HEK293 (cell line): ENCODE measurements around the gene ZNF561.

ENCODE experiments used
- CTCF ChIA-PET: fragments of 350-600 bp; formaldehyde crosslinking; extraction: SDS; loops from one replicate; lab custom pipeline; 2021; ENCODE audit warnings: antibody characterized with exemption; lab: Yijun Ruan, JAX
- POLR2A ChIA-PET: fragments of 300-600 bp; formaldehyde crosslinking; extraction: SDS; loops from one replicate; lab custom pipeline; 2020; ENCODE audit warnings: antibody characterized with exemption, inconsistent platforms; lab: Yijun Ruan, JAX
- H3K27ac ChIP-seq: fragments of 200-500 bp; sonication (Bioruptor generic); 2 replicates; pipeline ENCODE4 v1.5.1; 2014; ENCODE audit warnings: low read depth, low read length, control low read depth, inconsistent platforms; ENCODE audit errors: extremely low read depth
- H3K36me3 ChIP-seq, 2 experiments: fragments of 200-500 bp in 1 of 2; sonication (Bioruptor generic) in 1 of 2; 1 replicate in 1 of 2; 2 replicates in 1 of 2; pipeline ENCODE4 v1.5.1; 2014 to 2017; ENCODE audit warnings: inconsistent platforms in 2 of 2, low read length in 2 of 2; ENCODE audit not compliant: control insufficient read depth in 2 of 2, insufficient read depth in 1 of 2
- H3K4me1 ChIP-seq: fragments of 200-500 bp; sonication (Bioruptor generic); 2 replicates; pipeline ENCODE4 v1.5.1; 2014; ENCODE audit warnings: mild to moderate bottlenecking, low read length, inconsistent platforms; ENCODE audit not compliant: control insufficient read depth, insufficient read depth
- H3K4me3 ChIP-seq: 2 replicates; pipeline ENCODE4 v1.5.1; 2011; ENCODE audit warnings: low read depth, mild to moderate bottlenecking, control low read depth, low read length, moderate library complexity
- H3K9me3 ChIP-seq: fragments of 200-500 bp; sonication (Bioruptor generic); 2 replicates; pipeline ENCODE4 v1.5.1; 2014; ENCODE audit warnings: low read depth, low read length, inconsistent platforms; ENCODE audit not compliant: control insufficient read depth, insufficient read depth
- GLIS1 ChIP-seq: fragments of 450-650 bp; formaldehyde crosslinking; IDR thresholded peaks from 2 replicates; pipeline ENCODE4 v1.5.1; 2016; ENCODE audit warnings: missing biosample characterization, missing genetic modification characterization
- SETDB1 ChIP-seq: IDR thresholded peaks from one replicate; pipeline ENCODE4 v1.6.1; 2017; ENCODE audit warnings: mild to moderate bottlenecking, low read length, moderate library complexity, mixed read lengths; ENCODE audit not compliant: insufficient read length
- ZBTB20 ChIP-seq: fragments of 450-650 bp; formaldehyde crosslinking; IDR thresholded peaks from 2 replicates; pipeline ENCODE4 v1.5.1; 2016; ENCODE audit warnings: missing biosample characterization, missing genetic modification characterization
- ZNF335 ChIP-seq: fragments of 450-650 bp; formaldehyde crosslinking; conservative IDR thresholded peaks from 2 replicates; pipeline ENCODE4 v1.5.1; 2016; ENCODE audit warnings: missing biosample characterization, missing genetic modification characterization
- ZNF501 ChIP-seq: fragments of 450-650 bp; formaldehyde crosslinking; IDR thresholded peaks from 2 replicates; pipeline ENCODE4 v1.5.1; 2016; ENCODE audit warnings: missing biosample characterization, missing genetic modification characterization
- ZNF585B ChIP-seq: fragments of 450-650 bp; formaldehyde crosslinking; IDR thresholded peaks from 2 replicates; pipeline ENCODE4 v1.5.1; 2016; ENCODE audit warnings: missing biosample characterization, missing genetic modification characterization
- ZNF600 ChIP-seq: fragments of 450-650 bp; formaldehyde crosslinking; IDR thresholded peaks from 2 replicates; pipeline ENCODE4 v1.5.1; 2016; ENCODE audit warnings: missing biosample characterization, missing genetic modification characterization
- TF ChIP-seq, protein P1 (sequence below): fragments of 450-650 bp; formaldehyde crosslinking; IDR thresholded peaks from 2 replicates; pipeline ENCODE4 v1.5.1; 2016; ENCODE audit warnings: missing biosample characterization, missing genetic modification characterization, low read depth
- TF ChIP-seq, protein P2 (sequence below): fragments of 450-650 bp; formaldehyde crosslinking; IDR thresholded peaks from 2 replicates; pipeline ENCODE4 v1.5.1; 2016; ENCODE audit warnings: missing biosample characterization, missing genetic modification characterization, borderline replicate concordance
- TF ChIP-seq, protein P3 (sequence below): fragments of 450-650 bp; formaldehyde crosslinking; IDR thresholded peaks from 2 replicates; pipeline ENCODE4 v1.5.1; 2016; ENCODE audit warnings: missing biosample characterization, missing genetic modification characterization
- TF ChIP-seq, protein P4 (sequence below): fragments of 450-650 bp; formaldehyde crosslinking; IDR thresholded peaks from 2 replicates; pipeline ENCODE4 v1.5.1; 2016; ENCODE audit warnings: missing biosample characterization, missing genetic modification characterization
- TF ChIP-seq, protein P5 (sequence below): fragments of 450-650 bp; formaldehyde crosslinking; IDR thresholded peaks from 2 replicates; pipeline ENCODE4 v1.5.1; 2017; ENCODE audit warnings: missing biosample characterization, missing genetic modification characterization

ZNF561 gene

DNA sequence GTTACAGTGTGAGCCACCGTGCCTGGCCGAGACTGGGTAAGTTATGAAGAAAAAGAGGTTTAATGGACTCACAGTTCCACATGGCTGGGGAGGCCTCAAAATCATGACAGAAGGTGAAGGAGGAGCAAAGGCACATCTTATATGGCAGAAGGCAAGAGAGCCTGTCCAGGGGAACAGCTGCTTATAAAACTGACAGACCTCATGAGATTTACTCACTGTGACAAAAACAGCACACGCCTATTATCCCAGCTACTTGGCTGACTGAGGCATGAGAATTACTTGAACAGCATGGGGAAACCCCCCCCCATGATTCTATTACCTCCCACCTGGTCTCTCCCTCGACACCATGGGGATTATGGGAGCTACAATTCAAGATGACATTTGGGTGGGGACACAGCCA lies 23.4 kb upstream of the ZNF561 start (continued):
- TF ChIP-seq, protein P1, sequence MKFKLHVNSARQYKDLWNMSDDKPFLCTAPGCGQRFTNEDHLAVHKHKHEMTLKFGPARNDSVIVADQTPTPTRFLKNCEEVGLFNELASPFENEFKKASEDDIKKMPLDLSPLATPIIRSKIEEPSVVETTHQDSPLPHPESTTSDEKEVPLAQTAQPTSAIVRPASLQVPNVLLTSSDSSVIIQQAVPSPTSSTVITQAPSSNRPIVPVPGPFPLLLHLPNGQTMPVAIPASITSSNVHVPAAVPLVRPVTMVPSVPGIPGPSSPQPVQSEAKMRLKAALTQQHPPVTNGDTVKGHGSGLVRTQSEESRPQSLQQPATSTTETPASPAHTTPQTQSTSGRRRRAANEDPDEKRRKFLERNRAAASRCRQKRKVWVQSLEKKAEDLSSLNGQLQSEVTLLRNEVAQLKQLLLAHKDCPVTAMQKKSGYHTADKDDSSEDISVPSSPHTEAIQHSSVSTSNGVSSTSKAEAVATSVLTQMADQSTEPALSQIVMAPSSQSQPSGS (tag by site-specific recombination), result no peak
- TF ChIP-seq GLIS1 (tag by site-specific recombination), result no peak
- TF ChIP-seq ZNF585B (tag by site-specific recombination), result no peak
- TF ChIP-seq, protein P2, sequence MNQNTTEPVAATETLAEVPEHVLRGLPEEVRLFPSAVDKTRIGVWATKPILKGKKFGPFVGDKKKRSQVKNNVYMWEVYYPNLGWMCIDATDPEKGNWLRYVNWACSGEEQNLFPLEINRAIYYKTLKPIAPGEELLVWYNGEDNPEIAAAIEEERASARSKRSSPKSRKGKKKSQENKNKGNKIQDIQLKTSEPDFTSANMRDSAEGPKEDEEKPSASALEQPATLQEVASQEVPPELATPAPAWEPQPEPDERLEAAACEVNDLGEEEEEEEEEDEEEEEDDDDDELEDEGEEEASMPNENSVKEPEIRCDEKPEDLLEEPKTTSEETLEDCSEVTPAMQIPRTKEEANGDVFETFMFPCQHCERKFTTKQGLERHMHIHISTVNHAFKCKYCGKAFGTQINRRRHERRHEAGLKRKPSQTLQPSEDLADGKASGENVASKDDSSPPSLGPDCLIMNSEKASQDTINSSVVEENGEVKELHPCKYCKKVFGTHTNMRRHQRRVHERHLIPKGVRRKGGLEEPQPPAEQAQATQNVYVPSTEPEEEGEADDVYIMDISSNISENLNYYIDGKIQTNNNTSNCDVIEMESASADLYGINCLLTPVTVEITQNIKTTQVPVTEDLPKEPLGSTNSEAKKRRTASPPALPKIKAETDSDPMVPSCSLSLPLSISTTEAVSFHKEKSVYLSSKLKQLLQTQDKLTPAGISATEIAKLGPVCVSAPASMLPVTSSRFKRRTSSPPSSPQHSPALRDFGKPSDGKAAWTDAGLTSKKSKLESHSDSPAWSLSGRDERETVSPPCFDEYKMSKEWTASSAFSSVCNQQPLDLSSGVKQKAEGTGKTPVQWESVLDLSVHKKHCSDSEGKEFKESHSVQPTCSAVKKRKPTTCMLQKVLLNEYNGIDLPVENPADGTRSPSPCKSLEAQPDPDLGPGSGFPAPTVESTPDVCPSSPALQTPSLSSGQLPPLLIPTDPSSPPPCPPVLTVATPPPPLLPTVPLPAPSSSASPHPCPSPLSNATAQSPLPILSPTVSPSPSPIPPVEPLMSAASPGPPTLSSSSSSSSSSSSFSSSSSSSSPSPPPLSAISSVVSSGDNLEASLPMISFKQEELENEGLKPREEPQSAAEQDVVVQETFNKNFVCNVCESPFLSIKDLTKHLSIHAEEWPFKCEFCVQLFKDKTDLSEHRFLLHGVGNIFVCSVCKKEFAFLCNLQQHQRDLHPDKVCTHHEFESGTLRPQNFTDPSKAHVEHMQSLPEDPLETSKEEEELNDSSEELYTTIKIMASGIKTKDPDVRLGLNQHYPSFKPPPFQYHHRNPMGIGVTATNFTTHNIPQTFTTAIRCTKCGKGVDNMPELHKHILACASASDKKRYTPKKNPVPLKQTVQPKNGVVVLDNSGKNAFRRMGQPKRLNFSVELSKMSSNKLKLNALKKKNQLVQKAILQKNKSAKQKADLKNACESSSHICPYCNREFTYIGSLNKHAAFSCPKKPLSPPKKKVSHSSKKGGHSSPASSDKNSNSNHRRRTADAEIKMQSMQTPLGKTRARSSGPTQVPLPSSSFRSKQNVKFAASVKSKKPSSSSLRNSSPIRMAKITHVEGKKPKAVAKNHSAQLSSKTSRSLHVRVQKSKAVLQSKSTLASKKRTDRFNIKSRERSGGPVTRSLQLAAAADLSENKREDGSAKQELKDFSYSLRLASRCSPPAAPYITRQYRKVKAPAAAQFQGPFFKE (tag by site-specific recombination), result no peak

DNA sequence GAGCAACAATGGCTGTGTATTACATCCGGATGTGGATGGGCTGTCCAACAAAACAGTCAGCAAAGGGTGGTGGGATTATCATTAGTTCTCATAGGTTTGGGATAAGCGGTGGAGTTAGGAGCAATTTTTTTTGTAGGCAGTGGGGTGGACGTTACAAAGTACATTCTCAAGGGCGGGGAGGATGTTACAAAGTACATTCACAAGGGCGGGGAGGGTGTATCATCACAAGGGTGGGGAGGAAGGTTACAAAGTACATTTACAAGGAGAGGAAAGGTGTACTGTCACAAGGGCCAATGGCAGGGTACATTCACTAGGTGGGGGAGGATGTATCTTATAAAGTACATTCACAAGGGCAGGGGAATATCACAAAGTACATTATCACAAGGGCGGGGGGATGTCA lies 20.8 kb upstream of the ZNF561 start:
- TF ChIP-seq ZNF600 (tag by site-specific recombination) (no peak), SETDB1 (peak; percentile 26)
- TF ChIP-seq, protein P3, sequence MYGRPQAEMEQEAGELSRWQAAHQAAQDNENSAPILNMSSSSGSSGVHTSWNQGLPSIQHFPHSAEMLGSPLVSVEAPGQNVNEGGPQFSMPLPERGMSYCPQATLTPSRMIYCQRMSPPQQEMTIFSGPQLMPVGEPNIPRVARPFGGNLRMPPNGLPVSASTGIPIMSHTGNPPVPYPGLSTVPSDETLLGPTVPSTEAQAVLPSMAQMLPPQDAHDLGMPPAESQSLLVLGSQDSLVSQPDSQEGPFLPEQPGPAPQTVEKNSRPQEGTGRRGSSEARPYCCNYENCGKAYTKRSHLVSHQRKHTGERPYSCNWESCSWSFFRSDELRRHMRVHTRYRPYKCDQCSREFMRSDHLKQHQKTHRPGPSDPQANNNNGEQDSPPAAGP (tag by site-specific recombination), result 0 out of 2 replicates have a peak, but pooled peaks have one; percentile 34
- H3K36me3 ChIP-seq, result peaks cover 3 to 45% of the 10 kb centered on the region in 2 experiments; a peak in 2 of 3 replicates
- H3K4me1 ChIP-seq, result no peaks in the 10 kb centered on the region
- H3K9me3 ChIP-seq, result no peaks in the 10 kb centered on the region
- no peak overlapping the region for H3K27ac ChIP-seq
- CTCF ChIA-PET, result interaction anchor here (0.8 kb wide), 1 partner anchor 13 kb away, joined by 3 read pairs; no protein-coding TSS in a partner anchor
- no peak overlapping the region for H3K4me3 ChIP-seq
- POLR2A ChIA-PET, result interaction anchor here (0.7 kb wide), 1 partner anchor 8 kb away, joined by 5 read pairs; no protein-coding TSS in a partner anchor

DNA sequence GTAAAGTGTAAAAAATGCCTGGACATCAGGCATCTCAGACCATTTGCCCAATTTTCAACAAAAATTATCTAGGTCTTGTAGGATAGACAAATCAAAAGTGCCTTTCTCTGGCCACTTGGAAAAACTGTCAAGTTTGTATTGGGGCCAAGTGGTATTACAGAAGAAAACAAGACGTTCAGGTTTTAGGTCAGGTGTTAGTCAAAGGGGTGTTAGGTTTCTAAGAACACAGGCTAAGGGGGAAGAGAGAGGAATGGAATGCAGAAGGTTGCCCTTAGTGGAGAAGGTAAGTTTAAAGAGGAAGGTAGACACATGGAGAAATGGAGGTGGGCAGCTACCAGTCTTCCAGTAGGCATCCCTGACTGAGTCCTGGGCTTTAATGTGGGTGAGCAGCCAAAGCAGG lies 19.9 kb upstream of the ZNF561 start:
- no peak overlapping the region for H3K27ac ChIP-seq
- H3K4me1 ChIP-seq, result no peaks in the 10 kb centered on the region
- peaks cover 0 to 53% of the 10 kb centered on the region in 2 experiments; a peak in 2 of 3 replicates for H3K36me3 ChIP-seq
- TF ChIP-seq, protein P4, sequence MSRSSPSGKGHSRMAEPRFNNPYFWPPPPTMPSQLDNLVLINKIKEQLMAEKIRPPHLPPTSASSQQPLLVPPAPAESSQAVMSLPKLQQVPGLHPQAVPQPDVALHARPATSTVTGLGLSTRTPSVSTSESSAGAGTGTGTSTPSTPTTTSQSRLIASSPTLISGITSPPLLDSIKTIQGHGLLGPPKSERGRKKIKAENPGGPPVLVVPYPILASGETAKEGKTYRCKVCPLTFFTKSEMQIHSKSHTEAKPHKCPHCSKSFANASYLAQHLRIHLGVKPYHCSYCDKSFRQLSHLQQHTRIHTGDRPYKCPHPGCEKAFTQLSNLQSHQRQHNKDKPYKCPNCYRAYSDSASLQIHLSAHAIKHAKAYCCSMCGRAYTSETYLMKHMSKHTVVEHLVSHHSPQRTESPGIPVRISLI (tag by site-specific recombination), result no peak
- TF ChIP-seq, protein P5, sequence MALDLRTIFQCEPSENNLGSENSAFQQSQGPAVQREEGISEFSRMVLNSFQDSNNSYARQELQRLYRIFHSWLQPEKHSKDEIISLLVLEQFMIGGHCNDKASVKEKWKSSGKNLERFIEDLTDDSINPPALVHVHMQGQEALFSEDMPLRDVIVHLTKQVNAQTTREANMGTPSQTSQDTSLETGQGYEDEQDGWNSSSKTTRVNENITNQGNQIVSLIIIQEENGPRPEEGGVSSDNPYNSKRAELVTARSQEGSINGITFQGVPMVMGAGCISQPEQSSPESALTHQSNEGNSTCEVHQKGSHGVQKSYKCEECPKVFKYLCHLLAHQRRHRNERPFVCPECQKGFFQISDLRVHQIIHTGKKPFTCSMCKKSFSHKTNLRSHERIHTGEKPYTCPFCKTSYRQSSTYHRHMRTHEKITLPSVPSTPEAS (tag by site-specific recombination), result no peak
- no peak for TF ChIP-seq ZNF501
- no peak for TF ChIP-seq ZBTB20 (tag by site-specific recombination)
- TF ChIP-seq ZNF335 (tag by site-specific recombination), result no peak
- H3K4me3 ChIP-seq, result no peak overlapping the region
- CTCF ChIA-PET, result no interaction called here
- no peaks in the 10 kb centered on the region for H3K9me3 ChIP-seq
- POLR2A ChIA-PET, result no interaction called here
